Upper lobe of right lung (tissue), 1 donor: ENCODE measurements around the gene DZIP1L. TPM values are rescaled to one million over a fixed set of nuclear protein-coding genes. Genes with fewer than 3 reads are reported as not detected.

Source experiments
- ATAC-seq: fragments of 200-7000 bp; cut with Tn5 transposase; one replicate; pipeline ENCODE4 v1.9.1; 2020; ENCODE audit warnings: mild to moderate bottlenecking, moderate library complexity
- DNase-seq: peaks from one replicate; pipeline ENCODE4 v3.0.0-alpha.2; 2020
- H3K27ac ChIP-seq: fragments of 200-600 bp; one replicate; pipeline ENCODE4 v1.8.0; 2022
- H3K27me3 ChIP-seq: fragments of 200-600 bp; one replicate; pipeline ENCODE4 v1.8.0; 2022; ENCODE audit warnings: mild to moderate bottlenecking
- H3K36me3 ChIP-seq: fragments of 200-600 bp; one replicate; pipeline ENCODE4 v1.8.0; 2022
- H3K4me1 ChIP-seq: fragments of 200-600 bp; one replicate; pipeline ENCODE4 v1.8.0; 2022
- H3K4me3 ChIP-seq: fragments of 200-600 bp; one replicate; pipeline ENCODE4 v1.8.0; 2022; ENCODE audit warnings: mild to moderate bottlenecking
- H3K9me3 ChIP-seq: fragments of 200-600 bp; one replicate; pipeline ENCODE4 v1.8.0; 2022
- intact Hi-C: fragments of 100-400 bp; cut with DNase I; formaldehyde crosslinking; loops from one replicate; pipeline ENCODE4 v1.11.0; 2022
- total RNA-seq: library from RNA; stranded (reverse); fragmentation: NEBNext Ultra II Directional; extraction: Animal tissue kit (Norgen Biotek cat#: 25700); gene quantifications from one replicate; pipeline ENCODE4 v1.2.1, GENCODE V29; 2021
- TF ChIP-seq, protein P1 (sequence below): fragments of 200-600 bp; IDR thresholded peaks from one replicate; pipeline ENCODE4 v1.8.0; 2022; ENCODE audit warnings: antibody characterized with exemption
- donor health status: DM: no; HTN: yes; CAD: no; lungs with severe emphysema.

Gene DZIP1L
- total RNA-seq, 1 donor from 2014 or later, result 8.1 TPM

DNA sequence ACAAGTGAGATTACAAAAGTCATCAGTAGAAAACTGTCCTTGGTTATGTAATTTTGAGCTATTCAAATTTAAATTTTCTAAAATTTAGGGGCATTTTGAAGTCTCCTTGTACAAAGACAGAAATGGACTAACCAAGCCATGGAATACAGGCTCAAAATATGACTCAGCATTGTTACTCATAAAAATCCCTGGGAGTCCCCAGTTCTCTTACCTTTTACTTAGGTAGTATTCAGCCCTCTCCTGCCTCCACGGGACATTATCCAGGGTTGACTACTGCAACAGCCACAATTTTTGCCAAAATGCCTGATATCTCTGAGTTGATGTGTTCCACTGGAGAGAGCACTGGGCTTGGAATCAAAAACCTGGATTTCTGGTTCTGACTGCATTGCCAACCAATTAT, 80.5 kb downstream of the DZIP1L start:
- Histone ChIP-seq H3K9me3 (no peaks in the 10 kb centered on the region), H3K27me3 (no peaks in the 10 kb centered on the region), H3K4me1 (no peaks in the 10 kb centered on the region), H3K36me3 (no peaks in the 10 kb centered on the region), H3K4me3 (no peak overlapping the region), H3K27ac (no peak overlapping the region)
- ATAC-seq (no peak), DNase-seq (no peak)
- intact Hi-C loops, result no loop called here
- TF ChIP-seq, protein P1, sequence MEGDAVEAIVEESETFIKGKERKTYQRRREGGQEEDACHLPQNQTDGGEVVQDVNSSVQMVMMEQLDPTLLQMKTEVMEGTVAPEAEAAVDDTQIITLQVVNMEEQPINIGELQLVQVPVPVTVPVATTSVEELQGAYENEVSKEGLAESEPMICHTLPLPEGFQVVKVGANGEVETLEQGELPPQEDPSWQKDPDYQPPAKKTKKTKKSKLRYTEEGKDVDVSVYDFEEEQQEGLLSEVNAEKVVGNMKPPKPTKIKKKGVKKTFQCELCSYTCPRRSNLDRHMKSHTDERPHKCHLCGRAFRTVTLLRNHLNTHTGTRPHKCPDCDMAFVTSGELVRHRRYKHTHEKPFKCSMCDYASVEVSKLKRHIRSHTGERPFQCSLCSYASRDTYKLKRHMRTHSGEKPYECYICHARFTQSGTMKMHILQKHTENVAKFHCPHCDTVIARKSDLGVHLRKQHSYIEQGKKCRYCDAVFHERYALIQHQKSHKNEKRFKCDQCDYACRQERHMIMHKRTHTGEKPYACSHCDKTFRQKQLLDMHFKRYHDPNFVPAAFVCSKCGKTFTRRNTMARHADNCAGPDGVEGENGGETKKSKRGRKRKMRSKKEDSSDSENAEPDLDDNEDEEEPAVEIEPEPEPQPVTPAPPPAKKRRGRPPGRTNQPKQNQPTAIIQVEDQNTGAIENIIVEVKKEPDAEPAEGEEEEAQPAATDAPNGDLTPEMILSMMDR, result no peak

DNA sequence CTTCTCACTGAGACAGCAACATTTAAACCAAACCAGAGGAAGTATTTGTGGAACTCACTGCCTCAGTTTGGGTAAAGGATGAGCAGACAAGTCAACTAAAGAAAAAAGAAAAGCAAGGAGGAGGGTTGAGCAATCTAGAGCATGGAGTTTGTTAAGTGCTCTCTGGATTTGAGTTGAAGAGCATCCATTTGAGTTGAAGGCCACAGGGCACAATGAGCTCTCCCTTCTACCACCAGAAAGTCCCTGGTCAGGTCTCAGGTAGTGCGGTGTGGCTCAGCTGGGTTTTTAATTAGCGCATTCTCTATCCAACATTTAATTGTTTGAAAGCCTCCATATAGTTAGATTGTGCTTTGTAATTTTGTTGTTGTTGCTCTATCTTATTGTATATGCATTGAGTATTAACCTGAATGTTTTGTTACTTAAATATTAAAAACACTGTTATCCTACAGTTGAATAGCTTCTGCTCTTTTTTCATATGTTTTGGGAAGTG, 82.2 kb downstream of the DZIP1L start:
- no peaks in the 10 kb centered on the region for H3K4me1 ChIP-seq
- intact Hi-C loops, result no loop called here
- H3K4me3 ChIP-seq, result no peak overlapping the region
- H3K36me3 ChIP-seq, result no peaks in the 10 kb centered on the region
- H3K9me3 ChIP-seq, result no peaks in the 10 kb centered on the region
- H3K27ac ChIP-seq, result no peak overlapping the region
- ATAC-seq (no peak), DNase-seq (no peak)
- H3K27me3 ChIP-seq, result no peaks in the 10 kb centered on the region
- TF ChIP-seq, protein P1, result no peak

DNA sequence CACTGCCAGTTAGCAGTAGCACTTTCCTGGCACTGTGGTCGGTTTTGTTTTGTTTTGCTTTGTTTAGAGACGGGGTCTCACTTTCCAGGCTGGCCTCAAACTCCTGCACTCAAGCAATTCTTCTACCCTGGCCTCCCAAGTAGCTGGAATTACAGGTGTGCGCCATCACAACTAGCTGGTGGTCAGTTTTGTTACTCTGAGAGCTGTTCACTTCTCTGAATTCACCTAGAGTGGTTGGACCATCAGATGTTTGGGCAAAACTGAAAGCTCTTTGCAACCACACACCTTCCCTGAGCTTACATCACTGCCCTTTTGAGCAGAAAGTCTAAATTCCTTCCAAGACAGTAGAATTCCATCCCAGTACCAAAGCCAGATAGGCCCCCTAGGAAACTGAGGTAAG, 82.8 kb downstream of the DZIP1L start:
- no peak overlapping the region for H3K4me3 ChIP-seq
- TF ChIP-seq, protein P1, result no peak
- intact Hi-C loops, result no loop called here
- H3K36me3 ChIP-seq, result no peaks in the 10 kb centered on the region
- H3K9me3 ChIP-seq, result no peaks in the 10 kb centered on the region
- H3K4me1 ChIP-seq, result no peaks in the 10 kb centered on the region
- DNase-seq, result no peak
- H3K27ac ChIP-seq, result no peak overlapping the region
- ATAC-seq, result no peak
- no peaks in the 10 kb centered on the region for H3K27me3 ChIP-seq

DNA sequence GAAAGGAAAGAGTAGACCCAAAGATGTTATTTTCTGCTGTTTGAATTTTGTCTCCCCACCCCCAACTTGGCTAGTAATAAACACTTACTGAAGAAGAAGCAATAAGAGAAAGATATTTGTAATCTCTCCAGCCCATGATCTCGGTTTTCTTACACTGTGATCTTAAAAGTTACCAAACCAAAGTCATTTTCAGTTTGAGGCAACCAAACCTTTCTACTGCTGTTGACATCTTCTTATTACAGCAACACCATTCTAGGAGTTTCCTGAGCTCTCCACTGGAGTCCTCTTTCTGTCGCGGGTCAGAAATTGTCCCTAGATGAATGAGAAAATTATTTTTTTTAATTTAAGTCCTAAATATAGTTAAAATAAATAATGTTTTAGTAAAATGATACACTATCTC, 83.9 kb downstream of the DZIP1L start:
- H3K27ac ChIP-seq, result no peak overlapping the region
- intact Hi-C loops, result no loop called here
- no peaks in the 10 kb centered on the region for H3K36me3 ChIP-seq
- no peak for DNase-seq
- TF ChIP-seq, protein P1, result no peak
- no peaks in the 10 kb centered on the region for H3K9me3 ChIP-seq
- ATAC-seq, result no peak
- no peak overlapping the region for H3K4me3 ChIP-seq
- no peaks in the 10 kb centered on the region for H3K4me1 ChIP-seq
- no peaks in the 10 kb centered on the region for H3K27me3 ChIP-seq

DNA sequence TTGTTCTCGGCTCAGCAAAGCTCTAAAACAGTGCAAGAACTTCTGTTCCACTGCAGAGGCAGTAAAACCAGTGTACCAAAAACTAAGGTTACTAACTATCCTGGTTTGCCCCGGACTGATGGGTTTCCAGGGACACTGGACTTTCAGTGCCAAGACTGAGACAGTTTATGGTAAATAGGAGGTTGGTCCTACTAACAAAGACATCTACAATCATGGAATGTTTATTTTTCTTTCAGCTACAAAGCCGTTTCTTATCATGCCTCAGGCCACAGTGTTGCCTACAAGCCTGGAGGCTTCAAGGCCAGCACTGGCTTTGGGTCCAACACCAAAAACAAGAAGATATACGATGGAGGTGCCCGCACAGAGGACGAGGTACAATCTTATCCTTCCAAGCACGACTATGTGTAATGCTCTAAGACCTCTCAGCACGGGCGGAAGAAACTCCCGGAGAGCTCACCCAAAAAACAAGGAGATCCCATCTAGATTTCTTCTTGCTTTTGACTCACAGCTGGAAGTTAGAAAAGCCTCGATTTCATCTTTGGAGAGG, 84.6 kb downstream of the DZIP1L start:
- TF ChIP-seq, protein P1, result no peak

DNA sequence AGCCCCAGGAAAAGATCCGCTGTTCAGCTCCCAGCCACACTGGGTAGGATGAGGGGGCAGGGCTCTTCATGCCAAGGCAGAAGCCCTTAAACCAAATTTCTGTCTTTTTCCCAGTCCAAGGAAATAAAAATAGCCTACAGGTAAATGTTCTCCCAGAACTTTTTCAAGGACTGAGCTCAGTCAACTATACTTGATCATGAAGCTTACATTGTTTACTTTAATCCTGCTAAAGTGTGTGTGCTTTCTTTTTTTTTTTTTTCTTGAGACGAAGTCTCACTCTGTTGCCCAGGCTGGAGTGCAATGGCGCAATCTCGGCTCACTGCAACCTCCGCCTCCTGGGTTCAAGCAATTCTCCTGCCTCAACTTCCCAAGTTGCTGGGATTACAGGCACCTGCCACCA, 87.6 kb downstream of the DZIP1L start:
- peaks cover 13% of the 10 kb centered on the region for H3K36me3 ChIP-seq
- H3K27ac ChIP-seq, result no peak overlapping the region
- H3K9me3 ChIP-seq, result no peaks in the 10 kb centered on the region
- no peak for DNase-seq
- intact Hi-C loops, result no loop called here
- TF ChIP-seq, protein P1, result no peak
- H3K4me3 ChIP-seq, result no peak overlapping the region
- H3K27me3 ChIP-seq, result no peaks in the 10 kb centered on the region
- H3K4me1 ChIP-seq, result no peaks in the 10 kb centered on the region
- ATAC-seq, result peak; percentile 75

More for the DNA sequence above, 84.6 kb downstream of the DZIP1L start:
- no peaks in the 10 kb centered on the region for H3K36me3 ChIP-seq
- H3K4me3 ChIP-seq, result no peak overlapping the region
- ATAC-seq (no peak), DNase-seq (no peak)
- H3K27ac ChIP-seq, result no peak overlapping the region
- H3K27me3 ChIP-seq, result no peaks in the 10 kb centered on the region
- no peaks in the 10 kb centered on the region for H3K9me3 ChIP-seq
- no peaks in the 10 kb centered on the region for H3K4me1 ChIP-seq
- intact Hi-C loops, result no loop called here
